ENCODE data around the gene SH3TC2.
A peak's percentile ranks its signal among the peaks of the same experiment; 100 is the strongest.

The SH3TC2 gene

DNA sequence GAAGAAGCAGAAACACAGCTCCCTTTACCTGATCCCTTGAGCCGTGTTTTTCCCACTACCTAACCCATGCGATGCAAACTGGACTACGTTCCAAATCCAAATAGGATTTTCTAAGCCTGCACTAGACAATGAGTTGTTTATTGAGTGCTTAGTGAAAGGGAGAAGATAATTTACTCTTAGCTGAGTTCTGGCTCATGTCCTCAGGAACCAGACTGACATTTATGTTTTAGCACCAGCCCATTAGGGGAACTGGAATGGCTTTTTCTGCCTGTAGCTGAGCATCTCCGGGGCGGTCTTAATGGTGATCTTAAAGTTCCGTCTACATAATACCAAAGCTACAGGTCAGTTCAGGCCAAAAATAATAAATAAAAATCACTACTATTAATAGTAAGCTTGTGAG is 81.5 kb downstream of the SH3TC2 start:
- TF ChIP-seq, protein P1, sequence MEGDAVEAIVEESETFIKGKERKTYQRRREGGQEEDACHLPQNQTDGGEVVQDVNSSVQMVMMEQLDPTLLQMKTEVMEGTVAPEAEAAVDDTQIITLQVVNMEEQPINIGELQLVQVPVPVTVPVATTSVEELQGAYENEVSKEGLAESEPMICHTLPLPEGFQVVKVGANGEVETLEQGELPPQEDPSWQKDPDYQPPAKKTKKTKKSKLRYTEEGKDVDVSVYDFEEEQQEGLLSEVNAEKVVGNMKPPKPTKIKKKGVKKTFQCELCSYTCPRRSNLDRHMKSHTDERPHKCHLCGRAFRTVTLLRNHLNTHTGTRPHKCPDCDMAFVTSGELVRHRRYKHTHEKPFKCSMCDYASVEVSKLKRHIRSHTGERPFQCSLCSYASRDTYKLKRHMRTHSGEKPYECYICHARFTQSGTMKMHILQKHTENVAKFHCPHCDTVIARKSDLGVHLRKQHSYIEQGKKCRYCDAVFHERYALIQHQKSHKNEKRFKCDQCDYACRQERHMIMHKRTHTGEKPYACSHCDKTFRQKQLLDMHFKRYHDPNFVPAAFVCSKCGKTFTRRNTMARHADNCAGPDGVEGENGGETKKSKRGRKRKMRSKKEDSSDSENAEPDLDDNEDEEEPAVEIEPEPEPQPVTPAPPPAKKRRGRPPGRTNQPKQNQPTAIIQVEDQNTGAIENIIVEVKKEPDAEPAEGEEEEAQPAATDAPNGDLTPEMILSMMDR (IDR thresholded peaks at IDR 0.05; ENCODE audit: low read depth, low read length), result no peak
- H3K4me3 ChIP-seq (replicated peaks in 1 of 2; ENCODE audit: low read depth in 2 of 2, low read length in 2 of 2), result no peak overlapping the region
- no peak for DNase-seq (ENCODE audit: low read depth in 2 of 2)

DNA sequence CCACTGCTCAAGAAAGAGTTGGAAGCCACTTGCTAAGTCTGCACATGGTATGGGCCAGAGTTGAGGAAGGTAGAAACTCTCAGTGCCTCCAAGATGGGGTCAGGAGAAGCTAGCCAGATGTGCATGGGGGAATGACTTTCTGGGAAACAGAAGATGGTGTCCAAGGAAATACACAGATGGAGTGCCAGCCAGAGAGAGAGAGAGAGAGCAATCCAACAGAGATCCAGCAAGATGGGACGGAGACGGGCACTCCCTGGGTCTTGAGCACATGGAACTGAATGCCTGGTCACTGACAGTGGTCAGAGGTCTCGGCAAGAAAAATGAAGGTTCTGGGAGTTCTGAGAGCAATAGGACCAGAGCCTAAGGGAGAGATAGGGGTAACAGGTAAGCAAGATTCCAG is 82.1 kb downstream of the SH3TC2 start:
- H3K4me3 ChIP-seq (replicated peaks in 1 of 2; ENCODE audit: low read depth in 2 of 2, low read length in 2 of 2), result no peak overlapping the region
- TF ChIP-seq, protein P1 (IDR thresholded peaks at IDR 0.05; ENCODE audit: low read depth, low read length), result no peak
- no peak for DNase-seq (ENCODE audit: low read depth in 2 of 2)

DNA sequence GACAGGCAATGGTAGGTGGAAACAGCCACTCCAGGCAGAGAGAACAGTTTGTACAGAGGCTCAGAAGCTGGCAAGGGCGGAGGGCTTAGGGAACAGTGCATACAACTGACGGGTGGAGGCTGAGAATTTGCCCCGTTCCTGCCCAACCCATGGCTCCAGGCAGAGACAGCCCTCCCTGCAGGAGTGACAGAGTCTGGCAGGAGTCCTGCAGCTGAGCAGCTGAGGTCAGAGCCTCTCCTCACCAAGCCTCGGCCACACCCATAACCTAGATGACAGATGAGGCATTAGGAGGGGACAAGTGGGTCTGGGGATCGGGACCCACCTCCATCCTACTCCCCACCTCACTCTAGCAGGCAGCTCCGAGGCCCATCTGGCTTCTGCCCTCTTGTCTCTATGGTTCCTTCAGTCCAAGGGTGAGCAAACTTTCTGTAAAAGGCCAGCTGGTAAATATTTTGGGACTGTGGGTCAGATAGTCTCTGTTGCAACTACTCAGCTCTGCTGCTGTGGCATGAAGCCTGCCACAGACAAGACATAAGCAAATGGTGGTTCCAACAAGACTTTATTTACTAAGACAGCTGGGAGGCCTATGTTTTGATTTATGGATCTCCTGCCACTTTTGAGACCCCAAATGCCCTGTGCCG is 83.7 kb downstream of the SH3TC2 start:
- TF ChIP-seq, protein P1 (IDR thresholded peaks at IDR 0.05; ENCODE audit: low read depth, low read length), result no peak
- no peak for DNase-seq (ENCODE audit: low read depth in 2 of 2)
- no peak overlapping the region for H3K4me3 ChIP-seq (replicated peaks in 1 of 2; ENCODE audit: low read depth in 2 of 2, low read length in 2 of 2)

DNA sequence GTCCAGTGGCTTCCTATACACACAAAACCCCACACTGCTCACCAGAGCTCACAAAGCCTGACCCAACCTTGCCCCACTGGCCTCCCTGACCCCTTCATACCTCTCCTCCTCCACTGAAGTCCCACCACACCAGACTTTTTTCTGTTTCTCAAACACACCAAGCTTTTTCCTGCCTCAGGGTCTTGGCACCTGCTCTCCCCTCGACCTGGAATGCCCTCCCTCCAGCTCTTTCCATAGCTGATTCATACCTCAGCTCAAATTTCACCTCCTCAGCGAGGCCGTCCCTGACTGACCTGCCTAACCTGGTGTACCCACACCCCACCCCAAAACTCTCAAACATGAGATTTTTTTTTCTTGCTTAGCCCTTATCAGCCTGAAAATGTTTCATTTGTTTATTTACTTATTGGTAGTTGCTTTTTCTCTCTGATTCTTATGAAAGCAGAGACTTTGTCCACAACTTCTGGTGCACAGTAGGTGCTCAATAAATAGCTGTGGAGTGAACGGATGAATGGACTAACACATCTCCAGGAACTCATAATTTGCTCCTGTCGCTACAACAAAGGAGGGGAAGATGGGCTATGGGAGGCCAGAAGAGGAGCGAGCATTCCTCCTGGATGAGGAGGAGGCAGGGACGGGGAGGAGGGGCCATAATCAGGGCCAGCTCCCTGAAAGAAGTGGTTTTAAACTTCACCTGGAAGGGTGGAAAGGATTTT is 84.3 kb downstream of the SH3TC2 start:
- TF ChIP-seq, protein P1 (IDR thresholded peaks at IDR 0.05; ENCODE audit: low read depth, low read length), result no peak

DNA sequence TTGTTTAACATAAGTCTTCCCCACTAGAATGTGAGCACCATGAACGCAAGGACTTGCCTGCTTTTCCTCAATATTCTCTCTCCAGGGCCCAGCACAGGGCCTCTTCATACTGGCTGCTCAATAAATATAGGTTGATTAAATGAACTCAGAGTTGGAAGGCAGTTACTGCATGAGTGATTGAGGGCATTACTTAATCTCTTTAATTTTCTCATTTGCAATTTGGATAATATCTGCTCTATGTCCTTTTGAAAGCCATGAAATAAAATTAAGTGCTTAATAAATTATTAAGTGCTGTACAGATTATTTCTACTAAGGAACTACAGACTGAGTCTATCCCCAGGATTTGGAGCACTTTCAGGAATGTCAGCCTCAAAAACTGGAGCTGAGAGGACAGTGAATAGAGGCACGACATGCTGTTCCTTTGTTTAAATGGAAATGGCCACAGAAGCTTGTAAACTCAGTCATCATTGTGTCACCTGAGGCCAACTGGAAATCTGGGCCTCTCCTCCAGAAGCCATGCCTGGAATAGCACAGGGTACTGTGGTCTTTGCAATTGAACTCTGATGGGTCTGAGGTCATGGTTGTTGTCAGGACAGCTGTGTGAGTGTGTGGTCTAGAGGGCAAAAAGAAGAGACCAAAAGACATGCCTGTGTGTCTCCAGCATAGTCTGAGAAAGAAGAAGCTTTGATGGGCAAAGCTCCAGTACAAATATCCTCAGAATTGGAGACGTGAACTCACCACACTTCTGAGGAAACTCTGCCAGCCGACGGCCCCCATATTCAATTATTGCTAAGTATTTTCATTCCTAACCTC is 86.1 kb downstream of the SH3TC2 start:
- TF ChIP-seq, protein P1 (IDR thresholded peaks at IDR 0.05; ENCODE audit: low read depth, low read length), result no peak
- no peak overlapping the region for H3K4me3 ChIP-seq (replicated peaks in 1 of 2; ENCODE audit: low read depth in 2 of 2, low read length in 2 of 2)
- DNase-seq (ENCODE audit: low read depth in 2 of 2), result peak in 1 of 2 donors; percentile 52

More for the DNA sequence above, 84.3 kb downstream of the SH3TC2 start:
- no peak for DNase-seq (ENCODE audit: low read depth in 2 of 2)
- H3K4me3 ChIP-seq (replicated peaks in 1 of 2; ENCODE audit: low read depth in 2 of 2, low read length in 2 of 2), result no peak overlapping the region

DNA sequence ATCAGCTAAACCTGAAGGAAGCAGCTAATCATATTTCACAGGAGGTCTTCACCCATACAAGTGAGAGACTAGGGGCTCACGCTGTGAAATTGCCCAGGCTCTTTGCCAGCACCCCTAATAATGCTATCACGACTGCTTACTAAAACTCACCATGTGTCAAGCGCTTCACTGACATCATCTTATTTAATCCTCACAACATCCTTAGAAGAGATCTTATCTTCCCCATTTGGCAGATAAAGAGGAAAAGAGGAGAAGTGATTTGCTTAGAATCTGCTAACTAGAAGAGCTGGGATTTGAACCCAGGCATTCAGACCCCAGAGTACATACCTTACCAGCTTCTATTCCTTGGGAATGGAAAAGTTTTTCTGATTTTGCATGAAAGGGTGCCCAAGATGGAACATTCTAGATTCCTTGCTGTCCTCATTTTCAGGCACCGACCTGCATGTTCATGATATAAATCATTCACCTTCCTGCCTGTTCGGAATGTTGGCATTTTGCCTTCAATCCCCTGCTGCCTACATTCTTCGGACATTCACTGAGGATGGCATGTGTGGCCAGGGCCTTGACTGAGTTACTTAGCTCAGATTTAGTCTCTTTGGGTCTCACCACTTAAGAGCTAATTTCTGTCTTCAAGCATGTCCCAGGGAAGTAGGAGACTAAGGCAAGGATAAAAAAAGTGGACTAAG is 88.1 kb downstream of the SH3TC2 start:
- TF ChIP-seq, protein P1 (IDR thresholded peaks at IDR 0.05; ENCODE audit: low read depth, low read length), result no peak
- no peak for DNase-seq (ENCODE audit: low read depth in 2 of 2)
- H3K4me3 ChIP-seq (replicated peaks in 1 of 2; ENCODE audit: low read depth in 2 of 2, low read length in 2 of 2), result no peak overlapping the region
